GM12874 (cell line): Measurements from ENCODE around the gene STEAP2.

Source experiments
- CTCF ChIP-seq: IDR thresholded peaks from 2 replicates; pipeline ENCODE4 v1.5.1; 2011; ENCODE audit warnings: low read depth, mild to moderate bottlenecking, control low read depth, low read length, moderate library complexity; ENCODE audit not compliant: insufficient read depth

Gene STEAP2

GRCh38 chr7:90261441-90261840 lies 49.9 kb downstream of the STEAP2 start:
- TF ChIP-seq CTCF = no peak

- TF ChIP-seq CTCF = no peak
These were observed 50.9 kb downstream of the STEAP2 start for GRCh38 chr7:90262438-90262837.

GRCh38 chr7:90266808-90267207 lies 55.3 kb downstream of the STEAP2 start:
- no peak for TF ChIP-seq CTCF

- TF ChIP-seq CTCF = no peak
These were observed 55.8 kb downstream of the STEAP2 start for GRCh38 chr7:90267263-90267858.

GRCh38 chr7:90269163-90269562 lies 57.6 kb downstream of the STEAP2 start:
- no peak for TF ChIP-seq CTCF

GRCh38 chr7:90270431-90271178 lies 59.1 kb downstream of the STEAP2 start:
- TF ChIP-seq CTCF = no peak

- TF ChIP-seq CTCF = no peak
These were observed 60.2 kb downstream of the STEAP2 start for GRCh38 chr7:90271753-90272152.
